Osteocyte (in vitro differentiated cells): ENCODE results near the gene RPLP2. TPM values are rescaled to one million over a fixed set of nuclear protein-coding genes. Genes with fewer than 3 reads are reported as not detected.
A peak's percentile ranks its signal among the peaks of the same experiment; 100 is the strongest.

Experiments used
- DNase-seq: peaks from one replicate; pipeline ENCODE4 v3.0.0; 2021; ENCODE audit warnings: mixed read lengths; ENCODE audit not compliant: unreplicated experiment; ENCODE audit errors: extremely low spot score
- H3K27ac Mint-ChIP-seq: one replicate; pipeline ENCODE4 v1.8.0; 2021; ENCODE audit warnings: mild to moderate bottlenecking, mixed read lengths; ENCODE audit not compliant: unreplicated experiment
- H3K27me3 Mint-ChIP-seq: one replicate; pipeline ENCODE4 v1.8.0; 2021; ENCODE audit warnings: mixed read lengths; ENCODE audit not compliant: unreplicated experiment
- H3K36me3 Mint-ChIP-seq: one replicate; pipeline ENCODE4 v1.8.0; 2021; ENCODE audit warnings: mixed read lengths; ENCODE audit not compliant: unreplicated experiment
- H3K4me1 Mint-ChIP-seq: one replicate; pipeline ENCODE4 v1.8.0; 2021; ENCODE audit warnings: mixed read lengths; ENCODE audit not compliant: unreplicated experiment
- H3K4me3 Mint-ChIP-seq: one replicate; pipeline ENCODE4 v1.8.0; 2021; ENCODE audit warnings: mild to moderate bottlenecking, moderate library complexity, mixed read lengths; ENCODE audit not compliant: unreplicated experiment
- H3K9me3 Mint-ChIP-seq: one replicate; pipeline ENCODE4 v1.8.0; 2021; ENCODE audit warnings: mixed read lengths; ENCODE audit not compliant: unreplicated experiment
- total RNA-seq: library from RNA; stranded (reverse); gene quantifications from 2 replicates; pipeline ENCODE4 v1.2.1, GENCODE V29; 2021
- TF ChIP-seq, protein P1 (sequence below): fragments of 200-600 bp; sonication (generic); IDR thresholded peaks from 2 replicates; pipeline ENCODE4 v1.5.0; 2021; ENCODE audit warnings: antibody characterized with exemption, mild to moderate bottlenecking, moderate library complexity

Gene RPLP2
- total RNA-seq, 1 donor from 2014 or later = 1,500 TPM

DNA sequence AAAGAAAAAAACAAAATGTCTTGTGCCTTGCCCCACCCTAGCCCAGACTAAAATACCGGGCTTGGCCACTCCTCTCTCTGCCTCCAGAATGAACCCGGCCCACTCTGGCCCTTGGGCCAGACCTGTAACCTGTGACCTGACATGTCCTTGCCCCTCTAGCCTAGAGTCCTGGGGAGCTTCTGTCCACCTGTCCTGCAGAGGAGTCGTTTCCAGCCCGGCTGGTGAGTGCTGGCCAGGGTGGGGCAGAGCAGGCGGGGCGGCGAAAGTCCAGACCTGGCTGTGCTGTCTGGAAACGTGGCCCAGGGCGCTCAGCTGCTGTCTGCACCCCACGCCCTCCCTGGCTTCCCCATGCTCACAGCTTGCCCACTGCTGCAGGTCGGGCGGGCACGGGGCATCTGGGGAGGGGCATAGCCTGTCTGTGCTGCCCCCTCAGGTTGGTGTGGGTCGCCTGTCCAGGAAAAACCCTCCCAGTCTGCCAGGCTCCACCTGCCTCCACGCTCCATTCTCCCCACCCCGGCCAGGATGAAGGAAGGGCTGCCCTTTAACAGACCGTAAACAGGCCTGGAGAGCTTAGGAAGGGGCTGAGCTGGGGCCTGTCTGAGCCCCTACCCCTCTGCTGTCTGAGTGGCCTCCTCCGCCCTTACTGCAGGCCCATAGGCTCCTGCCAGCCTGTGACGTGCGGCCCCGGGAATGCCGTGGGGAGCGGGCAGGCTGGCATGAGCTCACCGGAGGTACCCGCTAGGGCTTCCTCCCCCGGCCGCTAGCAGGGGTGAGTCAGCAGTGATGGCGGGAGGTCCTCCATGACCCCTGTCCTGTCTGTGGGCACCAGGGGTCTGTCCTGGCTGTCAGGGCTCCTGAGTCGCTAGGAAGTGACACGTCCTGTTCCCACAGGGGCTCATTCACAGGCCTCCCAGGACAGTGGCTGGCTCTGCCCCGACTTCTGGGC, 24.9 kb downstream of the RPLP2 start:
- H3K4me3 Mint-ChIP-seq = peak overlapping the region; percentile 78
- H3K36me3 Mint-ChIP-seq = peaks cover 2% of the 10 kb centered on the region
- H3K9me3 Mint-ChIP-seq = no peaks in the 10 kb centered on the region
- H3K27me3 Mint-ChIP-seq = no peaks in the 10 kb centered on the region
- peak; percentile 94 for DNase-seq
- peak overlapping the region; percentile 90 for H3K27ac Mint-ChIP-seq
- TF ChIP-seq, protein P1, sequence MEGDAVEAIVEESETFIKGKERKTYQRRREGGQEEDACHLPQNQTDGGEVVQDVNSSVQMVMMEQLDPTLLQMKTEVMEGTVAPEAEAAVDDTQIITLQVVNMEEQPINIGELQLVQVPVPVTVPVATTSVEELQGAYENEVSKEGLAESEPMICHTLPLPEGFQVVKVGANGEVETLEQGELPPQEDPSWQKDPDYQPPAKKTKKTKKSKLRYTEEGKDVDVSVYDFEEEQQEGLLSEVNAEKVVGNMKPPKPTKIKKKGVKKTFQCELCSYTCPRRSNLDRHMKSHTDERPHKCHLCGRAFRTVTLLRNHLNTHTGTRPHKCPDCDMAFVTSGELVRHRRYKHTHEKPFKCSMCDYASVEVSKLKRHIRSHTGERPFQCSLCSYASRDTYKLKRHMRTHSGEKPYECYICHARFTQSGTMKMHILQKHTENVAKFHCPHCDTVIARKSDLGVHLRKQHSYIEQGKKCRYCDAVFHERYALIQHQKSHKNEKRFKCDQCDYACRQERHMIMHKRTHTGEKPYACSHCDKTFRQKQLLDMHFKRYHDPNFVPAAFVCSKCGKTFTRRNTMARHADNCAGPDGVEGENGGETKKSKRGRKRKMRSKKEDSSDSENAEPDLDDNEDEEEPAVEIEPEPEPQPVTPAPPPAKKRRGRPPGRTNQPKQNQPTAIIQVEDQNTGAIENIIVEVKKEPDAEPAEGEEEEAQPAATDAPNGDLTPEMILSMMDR = no peak
- H3K4me1 Mint-ChIP-seq = peaks cover 50% of the 10 kb centered on the region

GRCh38 chr11:836274-836673, 26.5 kb downstream of the RPLP2 start:
- Mint-ChIP-seq H3K27ac (no peak overlapping the region), H3K4me3 (no peak overlapping the region), H3K9me3 (no peaks in the 10 kb centered on the region), H3K36me3 (peaks cover 8% of the 10 kb centered on the region), H3K27me3 (no peaks in the 10 kb centered on the region), H3K4me1 (peaks cover 53% of the 10 kb centered on the region)
- TF ChIP-seq, protein P1 = no peak
- DNase-seq = no peak

- Mint-ChIP-seq H3K27me3 (no peaks in the 10 kb centered on the region), H3K4me1 (peaks cover 52% of the 10 kb centered on the region), H3K36me3 (peaks cover 8% of the 10 kb centered on the region), H3K27ac (no peak overlapping the region), H3K9me3 (no peaks in the 10 kb centered on the region), H3K4me3 (no peak overlapping the region)
- TF ChIP-seq, protein P1 = no peak
- DNase-seq = no peak
Measured at GRCh38 chr11:836700-837099, 26.9 kb downstream of the RPLP2 start.

DNA sequence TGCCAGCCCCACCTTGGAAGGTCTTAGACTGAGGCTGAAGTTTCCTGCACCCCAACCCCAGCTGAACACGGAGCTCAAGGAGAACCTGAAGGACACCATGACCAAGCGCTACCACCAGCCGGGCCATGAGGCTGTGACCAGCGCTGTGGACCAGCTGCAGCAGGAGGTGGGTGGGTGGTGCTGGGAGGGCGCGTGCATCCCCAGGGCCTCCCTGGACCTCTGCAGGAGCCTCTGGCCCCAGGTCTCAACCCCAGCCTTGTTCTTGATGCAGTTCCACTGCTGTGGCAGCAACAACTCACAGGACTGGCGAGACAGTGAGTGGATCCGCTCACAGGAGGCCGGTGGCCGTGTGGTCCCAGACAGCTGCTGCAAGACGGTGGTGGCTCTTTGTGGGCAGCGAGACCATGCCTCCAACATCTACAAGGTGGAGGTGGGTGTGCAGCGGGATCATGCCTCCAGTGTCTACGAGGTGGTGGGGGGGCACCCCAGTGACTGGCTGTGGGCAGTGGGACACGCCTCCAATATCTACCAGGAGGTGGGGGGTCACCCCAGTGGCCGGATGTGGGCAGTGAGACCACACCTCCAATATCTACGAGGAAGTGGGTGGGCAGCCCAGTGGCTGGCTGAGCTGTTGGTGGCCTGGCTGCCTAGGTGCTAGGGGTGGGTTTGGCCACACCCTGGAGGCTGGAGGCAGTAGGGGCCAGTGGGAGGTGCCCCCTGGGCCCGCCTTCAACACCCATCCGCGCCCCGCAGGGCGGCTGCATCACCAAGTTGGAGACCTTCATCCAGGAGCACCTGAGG, 27.6 kb downstream of the RPLP2 start:
- peaks cover 8% of the 10 kb centered on the region for H3K36me3 Mint-ChIP-seq
- H3K27ac Mint-ChIP-seq = no peak overlapping the region
- H3K27me3 Mint-ChIP-seq = no peaks in the 10 kb centered on the region
- H3K4me3 Mint-ChIP-seq = no peak overlapping the region
- no peaks in the 10 kb centered on the region for H3K9me3 Mint-ChIP-seq
- TF ChIP-seq, protein P1 = no peak
- no peak for DNase-seq
- H3K4me1 Mint-ChIP-seq = peaks cover 45% of the 10 kb centered on the region

DNA sequence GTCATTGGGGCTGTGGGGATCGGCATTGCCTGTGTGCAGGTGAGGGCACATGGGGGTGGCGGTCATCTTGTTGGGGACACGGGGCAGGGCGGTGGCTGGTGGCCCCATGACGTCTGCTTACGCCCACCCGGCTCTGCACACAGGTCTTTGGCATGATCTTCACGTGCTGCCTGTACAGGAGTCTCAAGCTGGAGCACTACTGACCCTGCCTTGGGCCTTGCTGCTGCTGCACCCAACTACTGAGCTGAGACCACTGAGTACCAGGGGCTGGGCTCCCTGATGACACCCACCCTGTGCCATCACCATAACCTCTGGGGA, 28.2 kb downstream of the RPLP2 start:
- Mint-ChIP-seq H3K27ac (no peak overlapping the region), H3K9me3 (no peaks in the 10 kb centered on the region), H3K27me3 (no peaks in the 10 kb centered on the region), H3K4me3 (no peak overlapping the region), H3K4me1 (peaks cover 44% of the 10 kb centered on the region), H3K36me3 (peaks cover 8% of the 10 kb centered on the region)
- no peak for DNase-seq
- TF ChIP-seq, protein P1 = no peak
